Stimulated activated CD4-positive, alpha-beta T cell treated with anti-CD3 and anti-CD28 coated beads, Interleukin-2, amount 100 ng/mL, for 4 hours (primary cell): ENCODE results near the gene BMP2K.
"Not testable (repeated sequence)": the region's sequence is repeated elsewhere in the genome, so short reads cannot be mapped to it uniquely, and the experiment has no call there.

Experiments
- DNase-seq: peaks from one replicate; pipeline ENCODE4 v3.0.0-alpha.2; 2020; ENCODE audit warnings: low read depth

BMP2K gene

DNA sequence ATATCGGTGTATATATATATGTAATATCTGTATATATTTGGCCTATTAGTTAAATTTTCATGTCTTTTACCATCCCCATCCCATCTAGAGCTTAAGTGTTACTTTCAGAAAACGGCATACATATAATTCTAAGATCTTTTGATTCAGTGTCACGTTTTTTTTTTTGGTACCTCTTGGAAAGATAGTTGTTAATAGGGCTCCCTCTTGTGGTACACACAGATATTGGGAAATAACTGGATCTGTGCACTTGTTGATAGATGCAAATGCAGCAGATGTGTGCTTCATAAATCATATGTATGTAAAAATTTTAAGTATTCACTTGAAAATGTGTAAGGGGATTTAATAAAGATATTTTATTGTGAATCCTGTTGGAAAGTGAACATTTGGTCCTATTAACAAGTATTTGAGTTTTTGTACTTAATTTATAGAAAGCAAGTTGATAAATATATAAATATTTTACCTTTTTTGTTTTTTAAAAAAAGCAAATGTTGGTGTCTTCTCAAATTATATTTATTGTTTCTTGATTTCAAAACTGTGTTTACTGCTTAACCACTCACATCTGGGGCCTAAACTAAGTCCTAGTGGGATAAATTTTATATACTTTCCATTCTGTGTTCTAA, 88.4 kb downstream of the BMP2K start:
- no peak for DNase-seq

DNA sequence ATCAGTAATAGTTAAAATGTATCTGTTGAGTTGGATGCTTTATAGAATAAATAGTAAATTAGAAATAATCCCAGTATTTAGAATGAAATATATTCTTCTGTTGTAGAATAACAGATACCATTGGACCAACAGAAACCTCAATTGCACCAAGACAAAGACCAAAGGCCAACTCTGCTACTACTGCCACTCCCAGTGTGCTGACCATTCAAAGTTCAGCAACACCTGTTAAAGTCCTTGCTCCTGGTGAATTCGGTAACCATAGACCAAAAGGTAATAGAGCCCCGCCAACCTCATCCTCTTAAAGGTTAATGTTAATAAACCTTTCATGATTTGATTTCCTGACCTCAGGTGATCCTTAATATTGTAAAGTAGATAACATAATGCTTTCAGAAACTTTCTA, 89.3 kb downstream of the BMP2K start:
- no peak for DNase-seq

DNA sequence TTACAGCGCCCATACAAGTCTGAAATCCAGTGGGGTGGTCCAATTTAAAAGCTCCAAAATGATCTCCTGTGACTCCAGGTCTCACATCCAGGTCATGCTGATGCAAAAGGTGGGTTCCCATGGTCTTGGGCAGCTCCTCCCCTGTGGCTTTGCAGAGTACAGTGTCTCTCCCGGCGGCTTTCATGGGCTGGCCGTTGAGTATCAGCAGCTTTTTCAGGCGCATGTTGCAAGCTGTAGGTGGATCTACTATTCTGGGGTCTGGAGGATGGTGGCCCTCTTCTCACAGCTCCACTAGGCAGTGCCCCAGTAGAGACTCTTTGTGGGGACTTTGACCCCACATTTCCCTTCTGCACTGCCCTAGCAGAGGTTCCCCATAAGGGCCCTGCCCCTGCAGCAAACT, 92.6 kb downstream of the BMP2K start:
- not testable (repeated sequence) for DNase-seq

DNA sequence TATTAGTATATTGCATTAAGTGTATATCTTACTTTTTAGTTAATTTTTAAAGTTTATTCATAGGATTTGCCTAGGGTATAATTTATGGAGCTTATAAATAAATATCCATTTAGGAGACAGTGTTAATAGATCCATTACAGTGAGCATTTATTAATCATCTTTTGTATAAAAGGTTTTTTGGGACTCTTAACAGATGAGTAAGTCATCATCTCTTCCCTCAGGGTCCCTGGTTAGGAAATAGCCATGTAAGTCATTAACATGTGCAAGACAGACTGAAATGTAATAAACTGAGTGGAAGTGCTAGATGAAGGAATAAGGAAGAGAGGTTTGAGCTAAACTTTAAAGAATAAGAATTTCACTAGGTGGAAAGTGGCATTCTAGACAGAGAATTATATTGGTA, 93.9 kb downstream of the BMP2K start:
- no peak for DNase-seq

DNA sequence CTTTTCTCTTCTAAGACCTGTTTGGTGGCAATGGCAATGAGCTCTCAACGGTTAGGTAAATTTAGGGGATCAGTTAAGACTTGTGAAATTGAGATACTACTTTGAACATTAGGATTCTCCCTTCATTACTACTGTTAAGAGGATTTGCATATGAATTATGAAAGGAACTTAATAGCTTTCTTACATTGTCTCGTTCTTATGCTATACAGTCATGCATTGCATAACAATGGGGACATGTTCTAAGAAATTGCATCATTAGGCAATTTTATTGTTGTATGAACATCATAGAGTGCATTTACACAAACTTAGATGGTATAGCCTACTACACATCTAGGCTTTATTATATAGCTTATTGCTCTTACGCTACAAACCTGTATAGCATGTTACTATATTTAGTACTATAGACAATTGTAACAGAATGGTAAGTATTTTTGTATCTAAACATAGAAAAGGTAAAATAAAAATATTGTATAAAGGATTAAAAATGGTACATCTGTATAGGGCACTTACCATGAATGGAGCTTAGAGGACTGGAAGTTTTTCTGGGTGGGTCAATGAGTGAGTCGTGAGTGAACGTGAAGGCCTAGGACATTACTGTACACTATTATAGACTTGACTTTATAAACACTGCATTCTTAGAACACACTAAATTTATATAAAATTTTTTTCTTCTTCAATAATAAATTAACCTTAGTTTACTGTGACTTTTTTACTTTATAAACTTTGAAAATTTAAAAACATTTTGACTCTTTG, 100.6 kb downstream of the BMP2K start:
- DNase-seq, result no peak

DNA sequence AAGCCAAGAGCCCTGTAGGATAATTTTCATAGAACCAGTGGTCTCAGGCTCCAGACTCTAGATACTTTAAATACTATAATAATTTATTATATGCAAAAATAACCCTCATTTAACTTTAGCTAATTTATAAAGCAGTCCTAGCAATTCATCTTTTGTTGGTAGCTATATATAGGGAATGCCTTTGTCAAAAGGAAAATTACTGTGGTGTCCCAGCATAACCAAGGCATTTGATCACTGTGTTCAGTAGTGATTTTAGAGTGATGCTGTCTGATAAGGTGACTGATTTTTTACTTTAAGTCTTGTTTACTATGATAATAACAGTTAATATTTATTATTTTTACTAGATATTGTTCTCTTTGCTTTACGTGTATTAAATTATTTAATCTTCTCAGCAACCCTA, 101.9 kb downstream of the BMP2K start:
- no peak for DNase-seq

DNA sequence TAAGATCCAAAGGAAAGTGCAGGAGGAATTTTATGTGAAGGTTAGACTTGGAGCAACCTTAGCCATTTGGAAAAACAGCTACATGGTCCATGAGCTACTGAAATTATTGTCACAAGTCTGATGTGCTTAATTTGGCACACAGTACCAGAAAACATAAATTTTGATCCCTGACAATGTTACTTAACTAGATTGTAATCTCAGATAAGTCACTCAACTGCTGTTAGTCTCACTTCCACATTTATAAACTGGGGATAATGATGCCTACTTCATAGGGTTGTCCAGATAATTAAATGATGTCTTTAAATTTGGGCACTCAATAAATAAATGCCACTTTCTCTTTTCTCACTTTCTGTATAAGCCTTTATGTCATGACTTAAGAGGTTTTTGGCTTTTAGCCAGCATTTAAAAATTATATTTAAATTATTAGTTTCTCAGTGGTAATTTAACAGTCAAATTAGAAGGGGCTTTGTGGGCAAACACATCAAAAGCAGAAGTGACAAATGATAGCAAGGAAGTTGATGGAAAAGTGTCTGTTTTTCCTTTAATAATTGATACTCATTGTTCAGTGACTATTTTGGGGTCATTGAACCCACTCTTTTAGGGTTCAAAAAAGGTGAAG, 104.8 kb downstream of the BMP2K start:
- DNase-seq, result no peak

DNA sequence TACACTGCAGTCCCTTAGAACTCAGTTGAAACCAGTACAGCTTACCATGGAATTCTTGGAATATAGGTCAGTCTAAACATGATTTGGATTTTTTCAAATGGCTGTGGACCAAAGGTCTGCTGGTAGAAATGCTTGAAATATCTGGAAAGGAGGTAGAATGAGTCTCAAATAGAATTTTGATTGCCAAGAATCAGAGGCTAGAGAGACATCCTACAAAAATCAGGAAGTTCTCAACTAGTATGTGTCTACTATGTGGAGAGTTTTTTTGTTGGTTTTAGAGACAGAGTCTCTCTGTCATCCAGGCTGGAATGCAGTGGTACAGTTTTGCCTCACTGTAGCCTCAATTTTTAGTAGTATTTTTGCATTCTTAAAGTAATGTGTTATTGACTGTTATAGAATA, 109.4 kb downstream of the BMP2K start:
- DNase-seq, result no peak

DNA sequence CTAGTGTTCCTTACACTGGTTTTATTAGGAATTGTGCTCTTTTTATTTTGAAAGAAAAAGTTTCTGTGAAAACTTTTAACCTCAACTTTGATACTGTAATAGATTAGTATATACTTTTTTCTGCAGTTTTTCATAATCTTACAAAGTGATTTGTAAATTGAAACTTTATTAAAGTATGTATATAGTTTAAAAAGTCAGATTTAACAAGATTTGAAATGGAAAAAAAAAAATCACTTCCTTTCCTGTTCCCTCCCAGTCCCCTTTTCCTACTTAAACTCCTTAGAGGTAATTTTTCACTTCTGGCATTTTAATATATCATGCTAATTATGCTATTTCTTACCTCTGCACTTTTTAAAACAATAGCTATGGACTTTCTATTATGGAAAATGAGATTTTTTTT, 113.8 kb downstream of the BMP2K start:
- DNase-seq, result no peak

DNA sequence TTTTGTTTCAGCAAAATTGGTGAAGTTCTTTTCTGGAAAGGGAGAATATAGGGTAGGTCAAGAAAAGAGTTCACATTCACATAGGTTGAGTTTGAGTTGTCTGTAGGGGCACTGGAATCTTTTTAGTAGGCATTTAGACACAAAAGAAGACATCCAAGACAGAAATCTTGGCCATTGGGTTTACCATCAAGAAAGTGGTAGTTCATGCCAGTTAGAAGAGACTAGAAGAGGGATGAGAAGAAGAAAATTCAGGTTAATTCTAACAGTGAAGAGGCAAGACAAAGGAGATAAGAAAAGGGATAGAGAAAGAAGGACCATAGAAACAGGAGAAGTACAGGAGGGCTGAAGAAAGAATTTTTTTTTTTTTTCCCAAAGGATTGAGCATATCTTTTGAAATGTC, 123.2 kb downstream of the BMP2K start:
- no peak for DNase-seq

DNA sequence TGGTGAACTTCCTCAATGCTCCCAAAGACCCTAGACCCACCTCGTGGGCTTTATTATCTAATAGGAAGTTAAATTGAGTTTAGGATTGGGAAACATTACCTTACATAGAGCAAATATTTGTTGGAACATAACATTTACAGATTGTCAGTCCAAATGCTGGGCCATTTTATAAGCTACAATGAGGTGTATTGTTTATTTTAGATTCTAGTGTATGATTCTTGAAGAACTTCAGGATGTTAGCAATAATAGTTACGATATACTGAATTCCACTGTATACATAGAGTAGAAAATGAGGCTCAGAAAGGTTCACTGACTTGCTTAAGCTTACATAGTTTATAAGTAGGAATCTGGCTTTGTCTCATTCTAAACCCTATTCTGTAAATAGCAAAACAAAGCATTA, 125.7 kb downstream of the BMP2K start:
- DNase-seq, result no peak

DNA sequence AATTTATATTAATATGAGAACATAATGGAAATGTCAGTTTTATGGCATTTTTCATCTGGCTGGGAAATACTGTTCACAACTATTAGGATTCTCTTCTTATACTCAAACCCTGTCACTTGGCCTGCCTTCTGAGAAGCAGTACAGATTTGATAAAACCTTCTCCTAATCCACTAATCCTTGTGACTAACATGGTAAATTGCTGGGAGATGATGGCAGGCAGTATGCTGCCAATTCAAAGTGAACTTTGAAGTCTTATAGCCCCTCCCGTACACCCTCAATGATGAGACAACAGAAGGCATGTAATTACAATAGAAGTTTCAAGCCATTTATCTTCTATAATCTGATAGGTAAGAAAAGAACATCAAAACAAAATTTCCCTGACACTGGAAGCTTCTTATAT, 126.1 kb downstream of the BMP2K start:
- no peak for DNase-seq

DNA sequence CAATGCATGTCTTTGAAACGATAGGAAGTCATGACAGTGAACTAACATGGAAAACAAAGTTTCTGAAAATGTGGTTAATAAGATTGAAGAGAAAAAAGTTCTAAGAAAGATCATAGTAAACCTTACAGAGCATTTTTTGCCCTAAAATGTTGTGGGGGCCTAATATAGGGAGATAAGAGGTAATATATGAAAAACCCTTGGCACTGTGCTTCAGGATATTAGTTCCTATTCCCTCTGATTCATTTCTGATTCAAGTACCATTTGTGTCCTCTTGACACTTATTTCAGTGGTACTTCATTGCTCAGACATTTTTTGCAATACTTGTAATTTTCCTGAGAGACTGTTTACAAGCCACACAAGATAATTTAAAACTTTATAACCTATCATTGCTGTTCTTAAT, 128.0 kb downstream of the BMP2K start:
- DNase-seq, result no peak

DNA sequence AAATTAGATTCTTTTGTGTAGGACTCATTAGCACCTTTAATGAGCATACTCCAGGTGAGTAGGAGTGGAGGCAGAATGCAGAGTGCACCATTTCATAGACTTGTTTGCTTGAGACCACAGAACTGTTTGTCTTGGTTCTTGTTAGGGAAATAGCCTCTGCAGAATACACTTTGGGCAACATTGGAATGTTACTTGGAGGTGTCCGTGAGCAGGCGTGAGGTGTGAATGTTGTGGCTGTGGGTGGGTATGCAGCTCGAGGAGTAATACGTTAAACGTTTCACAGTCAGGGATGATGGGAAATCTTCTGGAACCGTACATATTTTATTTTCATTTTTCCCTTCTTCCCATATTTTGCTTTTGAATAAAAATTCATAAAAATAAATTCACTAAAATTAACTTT, 131.5 kb downstream of the BMP2K start:
- no peak for DNase-seq

DNA sequence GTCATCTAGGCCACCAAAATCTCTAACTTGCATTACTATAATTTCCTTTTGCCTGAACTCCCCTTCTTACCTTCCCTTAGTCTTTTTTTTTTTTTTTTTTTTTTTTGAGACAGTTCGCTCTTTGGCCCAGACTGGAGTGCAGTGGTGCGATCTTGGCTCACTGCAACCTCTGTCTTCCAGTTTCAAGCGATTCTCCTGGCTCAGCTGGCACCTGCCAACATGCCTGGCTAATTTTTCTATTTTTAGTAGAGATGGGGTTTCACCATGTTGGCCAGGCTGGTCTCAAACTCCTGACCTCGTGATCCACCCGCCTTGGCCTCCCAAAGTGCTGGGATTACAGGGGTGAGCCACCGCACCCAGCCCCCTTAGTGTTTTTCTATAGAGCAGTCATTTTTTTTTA, 132.8 kb downstream of the BMP2K start:
- not testable (repeated sequence) for DNase-seq

DNA sequence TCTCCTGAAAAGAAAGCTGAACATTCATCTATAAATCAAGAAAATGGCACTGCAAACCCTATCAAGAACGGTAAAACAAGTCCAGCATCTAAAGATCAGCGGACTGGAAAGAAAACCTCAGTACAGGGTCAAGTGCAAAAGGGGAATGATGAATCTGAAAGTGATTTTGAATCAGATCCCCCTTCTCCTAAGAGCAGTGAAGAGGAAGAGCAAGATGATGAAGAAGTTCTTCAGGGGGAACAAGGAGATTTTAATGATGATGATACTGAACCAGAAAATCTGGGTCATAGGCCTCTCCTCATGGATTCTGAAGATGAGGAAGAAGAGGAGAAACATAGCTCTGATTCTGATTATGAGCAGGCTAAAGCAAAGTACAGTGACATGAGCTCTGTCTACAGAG, 134.5 kb downstream of the BMP2K start:
- no peak for DNase-seq

DNA sequence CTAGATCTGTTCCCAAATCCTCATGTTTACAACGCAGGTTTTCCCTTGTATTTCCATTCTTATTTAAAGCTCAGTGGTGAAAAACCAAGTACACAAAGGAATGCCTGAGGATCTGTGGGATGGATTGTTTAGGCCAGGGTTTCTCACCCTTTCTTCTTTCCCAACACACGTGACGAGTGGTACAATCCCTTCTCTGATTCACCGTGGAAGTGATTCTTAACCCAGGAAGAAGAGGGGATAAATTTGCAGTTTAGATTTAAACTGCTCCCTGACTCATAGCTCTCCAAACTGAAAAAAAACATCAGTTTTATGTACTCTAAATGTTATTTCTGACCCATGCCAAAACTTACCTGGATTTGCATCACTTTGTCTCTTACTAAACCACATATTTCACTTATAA, 146.1 kb downstream of the BMP2K start:
- no peak for DNase-seq

DNA sequence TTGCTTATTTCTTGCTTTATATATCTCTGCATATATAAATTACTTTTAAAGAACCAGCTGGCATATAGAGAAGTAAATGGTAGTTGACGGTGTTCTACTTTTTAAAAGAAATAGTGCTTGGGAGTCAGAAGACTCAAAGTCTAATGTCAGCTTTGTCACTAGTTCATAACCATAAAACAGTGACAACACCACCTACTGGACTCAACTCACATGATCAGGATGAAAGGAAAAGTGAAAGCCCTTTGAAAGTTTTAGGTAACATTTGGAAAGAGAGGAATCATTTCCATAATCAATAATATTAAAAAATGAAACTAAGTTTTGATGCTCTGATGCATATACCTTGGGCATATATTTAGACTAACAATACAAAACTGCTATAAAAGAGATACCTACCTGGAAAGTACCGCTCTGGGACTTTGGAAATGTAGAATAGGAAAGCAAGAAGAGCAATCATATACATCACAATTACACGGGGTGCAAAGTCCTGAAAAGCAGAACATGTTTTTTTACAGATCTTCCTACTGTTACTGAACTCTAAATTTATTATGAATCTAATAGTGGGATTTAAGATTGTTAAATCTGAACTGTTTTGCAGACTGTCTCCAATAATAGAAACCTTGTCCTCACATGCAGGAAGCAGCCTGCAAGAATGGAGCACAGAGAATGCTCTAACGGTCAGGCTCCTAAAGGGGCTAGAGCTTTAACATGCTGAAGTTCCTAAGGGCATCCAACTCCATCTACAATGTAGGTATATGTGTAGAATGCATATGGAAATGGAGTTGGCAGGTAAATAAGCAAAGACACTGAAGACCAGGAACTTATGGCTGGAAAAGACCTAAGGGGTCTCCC, 147.5 kb downstream of the BMP2K start:
- no peak for DNase-seq

DNA sequence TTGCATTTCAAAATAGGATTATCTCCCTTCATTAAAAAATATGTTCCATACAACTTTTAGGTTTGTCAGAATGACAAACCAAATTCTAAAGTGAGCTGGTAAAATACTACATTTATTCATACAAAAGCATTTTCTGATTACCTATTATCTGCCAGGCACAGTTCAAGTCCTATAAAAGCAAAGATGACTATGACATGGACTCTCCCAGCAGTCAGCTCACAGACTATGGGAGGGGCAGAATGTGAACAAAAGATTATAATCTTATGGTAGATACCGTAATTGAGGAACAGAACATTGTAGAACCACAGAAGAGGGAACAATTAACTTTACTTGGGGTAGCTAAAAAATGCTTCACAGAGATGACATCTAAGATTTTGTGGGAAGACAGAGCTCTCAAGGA, 150.7 kb downstream of the BMP2K start:
- DNase-seq, result no peak

DNA sequence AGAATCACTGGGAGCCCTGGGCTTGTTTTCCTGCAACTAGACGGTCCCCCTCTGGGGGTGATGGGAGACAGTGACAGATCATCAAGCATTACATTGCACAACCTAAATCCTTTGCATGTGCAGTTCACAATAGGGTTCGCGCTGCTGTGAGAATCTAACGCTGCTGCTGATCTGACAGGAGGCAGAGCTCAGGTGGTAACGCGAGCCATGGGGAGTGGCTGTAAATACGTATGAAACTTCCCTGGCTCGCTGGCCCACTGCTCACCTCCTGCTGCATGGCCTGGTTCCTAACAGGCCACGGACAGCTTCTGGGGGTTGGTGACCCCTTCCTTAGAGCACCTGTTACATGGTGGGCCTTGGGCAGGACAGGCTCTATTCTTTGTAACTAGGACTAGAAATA, 152.7 kb downstream of the BMP2K start:
- no peak for DNase-seq

DNA sequence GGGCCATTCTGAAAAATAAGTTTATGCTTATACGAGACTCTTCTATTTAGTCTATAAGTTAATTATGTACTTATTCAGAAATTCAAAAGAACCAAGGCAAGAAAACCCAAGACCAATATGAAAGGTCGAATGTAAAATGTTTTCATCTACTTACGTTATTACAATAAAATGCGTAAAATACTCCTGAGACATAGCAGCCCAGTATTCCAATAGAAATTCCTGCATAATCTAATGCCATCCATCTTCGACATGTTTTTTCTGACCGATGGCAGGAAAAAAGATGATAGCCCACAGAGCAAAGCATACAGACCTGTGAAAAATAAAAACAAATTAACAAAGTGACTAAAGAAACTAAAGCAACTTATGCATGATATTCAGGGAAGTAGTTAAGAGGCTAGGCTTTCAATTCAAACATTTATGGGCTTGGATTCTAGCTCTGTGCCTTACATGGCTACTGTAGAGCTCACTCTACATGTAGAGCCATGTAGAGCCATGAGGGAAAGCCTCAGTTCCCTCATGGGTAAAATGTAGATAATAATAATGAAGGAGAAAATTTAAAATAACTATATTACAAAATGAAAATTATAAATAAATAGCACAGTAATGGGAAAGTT, 154.0 kb downstream of the BMP2K start:
- DNase-seq, result no peak

DNA sequence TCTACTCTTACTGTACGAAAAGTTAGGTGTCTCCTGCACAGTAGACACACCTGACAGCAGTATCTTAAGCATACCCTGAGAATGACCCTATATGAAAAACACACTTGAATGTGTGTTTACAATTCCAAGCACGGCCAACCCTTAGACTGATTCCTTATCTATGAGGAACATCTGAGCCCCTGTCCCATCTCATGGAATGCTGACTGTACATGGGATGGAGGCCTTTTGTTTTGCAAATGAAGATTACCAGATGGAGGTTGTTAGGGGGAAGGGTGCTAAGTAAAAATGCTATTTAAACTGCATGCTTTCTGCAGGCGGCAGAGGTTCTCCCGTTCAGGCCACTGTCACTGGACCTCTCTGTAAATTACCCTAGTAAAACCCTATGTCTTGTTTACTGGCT, 160.8 kb downstream of the BMP2K start:
- DNase-seq, result no peak
